SU-DHL-6 (cell line): ENCODE results near the gene ATRNL1.

ENCODE experiments used
- H2AFZ ChIP-seq: fragments of 200-600 bp; sonication (generic); 2 replicates; pipeline ENCODE4 v1.6.1; 2014; ENCODE audit warnings: low read depth, mild to moderate bottlenecking, moderate library complexity, mixed read lengths, antibody characterized with exemption, low read length; ENCODE audit not compliant: severe bottlenecking
- H3F3A ChIP-seq: fragments of 200-600 bp; shearing (Covaris generic); 2 replicates; pipeline ENCODE4 v1.6.0; 2016; ENCODE audit warnings: antibody characterized with exemption, mild to moderate bottlenecking; ENCODE audit not compliant: insufficient read depth
- H3K27ac ChIP-seq: fragments of 200-600 bp; sonication (generic); 2 replicates; pipeline ENCODE4 v1.5.1; 2016; ENCODE audit warnings: low read depth, mild to moderate bottlenecking, low read length, moderate library complexity, mixed read lengths
- H3K27me3 ChIP-seq: fragments of 200-600 bp; sonication (generic), shearing (Covaris generic); 2 replicates; pipeline ENCODE4 v1.6.0; 2014; ENCODE audit warnings: mild to moderate bottlenecking, low read length
- H3K36me3 ChIP-seq: fragments of 200-600 bp; sonication (generic); 2 replicates; pipeline ENCODE4 v1.6.1; 2014; ENCODE audit warnings: mild to moderate bottlenecking, low read length, mixed read lengths
- H3K4me2 ChIP-seq: fragments of 300-600, 200-600 bp; shearing (Covaris generic), sonication (generic); 2 replicates; pipeline ENCODE4 v1.6.0; 2014; ENCODE audit warnings: low read length, low read depth, mild to moderate bottlenecking; ENCODE audit not compliant: poor library complexity, severe bottlenecking
- H3K4me3 ChIP-seq: fragments of 200-600 bp; sonication (generic); 2 replicates; pipeline ENCODE4 v1.5.1; 2014; ENCODE audit warnings: antibody characterized with exemption, low read length, mild to moderate bottlenecking, mixed read lengths; ENCODE audit not compliant: insufficient read depth, poor library complexity, severe bottlenecking
- H3K79me2 ChIP-seq: fragments of 200-600 bp; sonication (generic); 2 replicates; pipeline ENCODE4 v1.6.1; 2014; ENCODE audit warnings: mild to moderate bottlenecking, low read length, moderate library complexity; ENCODE audit not compliant: insufficient read depth
- H3K9ac ChIP-seq: fragments of 200-600 bp; sonication (generic); 2 replicates; pipeline ENCODE4 v1.7.0; 2014; ENCODE audit warnings: mild to moderate bottlenecking, low read length
- H3K9me2 ChIP-seq: fragments of 200-600 bp; sonication (generic); replicated peaks from 2 replicates; pipeline ENCODE4 v1.6.1; 2014; ENCODE audit warnings: low read length; ENCODE audit not compliant: insufficient read depth
- H3K9me3 ChIP-seq: fragments of 200-600 bp; sonication (generic); 2 replicates; pipeline ENCODE4 v1.6.1; 2014; ENCODE audit warnings: low read length, mixed read lengths; ENCODE audit not compliant: insufficient read depth
- H4K20me1 ChIP-seq: fragments of 200-600 bp; sonication (generic); 2 replicates; pipeline ENCODE4 v1.6.1; 2014; ENCODE audit warnings: low read depth, mild to moderate bottlenecking, antibody characterized with exemption, low read length, moderate library complexity, mixed read lengths
- CTCF ChIP-seq: fragments of 200-600 bp; sonication (generic); IDR thresholded peaks from one replicate; pipeline ENCODE4 v1.5.1; 2017; ENCODE audit warnings: antibody characterized with exemption, mild to moderate bottlenecking, low read length, moderate library complexity; ENCODE audit not compliant: insufficient read depth, poor library complexity, severe bottlenecking
- EZH2phosphoT487 ChIP-seq: fragments of 200-600 bp; sonication (generic), shearing (Covaris generic); conservative IDR thresholded peaks from 2 replicates; pipeline ENCODE4 v1.6.1; 2018; ENCODE audit warnings: mild to moderate bottlenecking, antibody characterized with exemption, low read length, moderate library complexity, mixed read lengths

Gene ATRNL1

GRCh38 chr10:115604627-115605026, 511.5 kb downstream of the ATRNL1 start:
- Histone ChIP-seq H3K27me3 (no peaks in the 10 kb centered on the region), H3K9ac (no peak overlapping the region), H3K36me3 (no peaks in the 10 kb centered on the region), H4K20me1 (no peaks in the 10 kb centered on the region), H3K4me2 (no peak overlapping the region), H3K79me2 (no peaks in the 10 kb centered on the region), H3K27ac (no peak overlapping the region), H3F3A (no peaks in the 10 kb centered on the region), H3K9me3 (no peaks in the 10 kb centered on the region), H2AFZ (no peak overlapping the region), H3K4me3 (no peak overlapping the region), H3K9me2 (no peaks in the 10 kb centered on the region)
- no peak for TF ChIP-seq EZH2phosphoT487

- Histone ChIP-seq H3K36me3 (no peaks in the 10 kb centered on the region), H2AFZ (no peak overlapping the region), H3K4me3 (no peak overlapping the region), H3K9ac (no peak overlapping the region), H3K9me2 (no peaks in the 10 kb centered on the region), H3K9me3 (no peaks in the 10 kb centered on the region), H3K27ac (no peak overlapping the region), H3K4me2 (no peak overlapping the region), H3K79me2 (no peaks in the 10 kb centered on the region), H4K20me1 (no peaks in the 10 kb centered on the region), H3F3A (no peaks in the 10 kb centered on the region), H3K27me3 (no peaks in the 10 kb centered on the region)
- TF ChIP-seq CTCF: no peak
- no peak for TF ChIP-seq EZH2phosphoT487
These were observed 512.9 kb downstream of the ATRNL1 start for GRCh38 chr10:115606086-115606485.

GRCh38 chr10:115606741-115607140, 513.6 kb downstream of the ATRNL1 start:
- Histone ChIP-seq H3K4me2 (no peak overlapping the region), H3K27ac (no peak overlapping the region), H3K36me3 (no peaks in the 10 kb centered on the region), H3K4me3 (no peak overlapping the region), H3F3A (no peaks in the 10 kb centered on the region), H3K9ac (no peak overlapping the region), H3K9me2 (no peaks in the 10 kb centered on the region), H2AFZ (no peak overlapping the region), H4K20me1 (no peaks in the 10 kb centered on the region), H3K79me2 (no peaks in the 10 kb centered on the region), H3K9me3 (no peaks in the 10 kb centered on the region), H3K27me3 (no peaks in the 10 kb centered on the region)
- no peak for TF ChIP-seq CTCF
- TF ChIP-seq EZH2phosphoT487: no peak

- Histone ChIP-seq H4K20me1 (no peaks in the 10 kb centered on the region), H3K9ac (no peak overlapping the region), H3K36me3 (no peaks in the 10 kb centered on the region), H3K4me3 (no peak overlapping the region), H3K4me2 (no peak overlapping the region), H3K27ac (no peak overlapping the region), H2AFZ (no peak overlapping the region), H3K79me2 (no peaks in the 10 kb centered on the region), H3K9me3 (no peaks in the 10 kb centered on the region), H3K27me3 (no peaks in the 10 kb centered on the region), H3K9me2 (no peaks in the 10 kb centered on the region), H3F3A (no peaks in the 10 kb centered on the region)
- TF ChIP-seq CTCF (no peak), EZH2phosphoT487 (no peak)
These were observed 531.3 kb downstream of the ATRNL1 start for GRCh38 chr10:115624448-115624847.
